A549 (cell line): ENCODE measurements around the gene MRPL11. TPM values are rescaled to one million over a fixed set of nuclear protein-coding genes. Genes with fewer than 3 reads are reported as not detected.

Experiments
- ATAC-seq, 2 experiments: fragments of 200-7000 bp in 1 of 2; fragments of >200 bp in 1 of 2; cut with Nextera tagmentation in 1 of 2; cut with Tn5 transposase in 1 of 2; 3 replicates each; pipeline versions ENCODE4 v1.8.0 to v1.9.1; 2018 to 2020; ENCODE audit warnings: mild to moderate bottlenecking in 1 of 2, moderate library complexity in 1 of 2
- CTCF ChIA-PET: fragments of 300-600 bp; sonication (Branson Sonifier 250); formaldehyde crosslinking; extraction: SDS; loops from one replicate; lab custom pipeline; 2021; ENCODE audit warnings: antibody characterized with exemption, inconsistent platforms; lab: Yijun Ruan, JAX
- POLR2A ChIA-PET: fragments of 350-600 bp; formaldehyde crosslinking; extraction: SDS; loops from one replicate; lab custom pipeline; 2021; ENCODE audit warnings: antibody characterized with exemption, inconsistent platforms; lab: Yijun Ruan, JAX
- DNase-seq, 2 experiments: peaks; one replicate each; pipeline versions ENCODE4 v3.0.0 to v3.0.0-alpha.2; 2011 to 2016; ENCODE audit warnings: low read depth in 1 of 2, low spot score in 1 of 2
- FAIRE-seq: peaks from 2 replicates; lab custom pipeline; 2011; peaks lifted over from hg19 to GRCh38; lab: Jason Lieb, UNC
- H3K27ac ChIP-seq, 2 experiments: fragments of >200 bp; sonication (Bioruptor Twin); formaldehyde crosslinking; 3 replicates each; pipeline ENCODE4 v1.5.1; 2016 to 2017
- H3K4me1 ChIP-seq: fragments of >200 bp; sonication (Bioruptor Twin); formaldehyde crosslinking; 3 replicates; pipeline ENCODE4 v1.6.1; 2016
- H3K4me2 ChIP-seq: fragments of >200 bp; sonication (Bioruptor Twin); formaldehyde crosslinking; 3 replicates; pipeline ENCODE4 v1.6.1; 2016
- H3K4me3 ChIP-seq: fragments of >200 bp; sonication (Bioruptor Twin); formaldehyde crosslinking; 3 replicates; pipeline ENCODE4 v1.5.1; 2016
- H3K9me3 ChIP-seq: fragments of >200 bp; sonication (Bioruptor Twin); formaldehyde crosslinking; 3 replicates; pipeline ENCODE4 v1.6.1; 2016
- ATOH8 ChIP-seq: fragments of 250-450 bp; sonication (Bioruptor Pico); IDR thresholded peaks from 2 replicates; pipeline ENCODE4 v1.5.0; 2020; ENCODE audit warnings: low read depth, mild to moderate bottlenecking, moderate library complexity
- CEBPB ChIP-seq, 2 experiments: fragments of >200 bp in 1 of 2; sonication (Bioruptor Twin) in 1 of 2; formaldehyde crosslinking in 1 of 2; IDR thresholded peaks; 2 replicates each; pipeline ENCODE4 v1.6.1; 2012 to 2016
- CHD4 ChIP-seq: fragments of 200-600 bp; sonication (generic); IDR thresholded peaks from 2 replicates; pipeline ENCODE4 v1.6.1; 2016; ENCODE audit warnings: antibody characterized with exemption, mild to moderate bottlenecking, borderline replicate concordance
- EHF ChIP-seq: fragments of 250-450 bp; sonication (Bioruptor Pico); IDR thresholded peaks from 2 replicates; pipeline ENCODE4 v1.5.0; 2020; ENCODE audit warnings: mild to moderate bottlenecking
- EHMT2 ChIP-seq: fragments of 200-600 bp; sonication (generic); IDR thresholded peaks from 2 replicates; pipeline ENCODE4 v1.6.1; 2016; ENCODE audit warnings: antibody characterized with exemption, low read depth, mild to moderate bottlenecking, moderate library complexity
- ESRRA ChIP-seq: fragments of 150-350 bp; IDR thresholded peaks from 2 replicates; pipeline ENCODE4 v1.6.1; 2014; ENCODE audit warnings: mild to moderate bottlenecking, low read length, borderline replicate concordance
- FOXS1 ChIP-seq: fragments of 250-450 bp; sonication (Bioruptor Pico); IDR thresholded peaks from 2 replicates; pipeline ENCODE4 v1.5.0; 2020; ENCODE audit warnings: mild to moderate bottlenecking, moderate library complexity
- HDAC2 ChIP-seq: fragments of 200-600 bp; sonication (generic); IDR thresholded peaks from 2 replicates; pipeline ENCODE4 v1.6.1; 2016
- HOXA7 ChIP-seq: fragments of 250-450 bp; sonication (Bioruptor Pico); IDR thresholded peaks from 2 replicates; pipeline ENCODE4 v1.5.0; 2020; ENCODE audit warnings: mild to moderate bottlenecking, moderate library complexity
- HOXB13 ChIP-seq: fragments of 250-450 bp; sonication (Bioruptor Pico); IDR thresholded peaks from 2 replicates; pipeline ENCODE4 v1.5.0; 2020; ENCODE audit warnings: low read depth, mild to moderate bottlenecking, moderate library complexity
- HOXB5 ChIP-seq: fragments of 250-450 bp; sonication (Bioruptor Pico); IDR thresholded peaks from 2 replicates; pipeline ENCODE4 v1.5.0; 2020; ENCODE audit warnings: mild to moderate bottlenecking, moderate library complexity
- PHF8 ChIP-seq: fragments of 200-600 bp; sonication (generic); IDR thresholded peaks from 2 replicates; pipeline ENCODE4 v1.6.1; 2016; ENCODE audit warnings: low read depth, mild to moderate bottlenecking, antibody characterized with exemption, moderate library complexity, borderline replicate concordance
- POLR2AphosphoS2 ChIP-seq: conservative IDR thresholded peaks from 2 replicates; pipeline ENCODE4 v1.6.1; 2012; ENCODE audit warnings: low read length, improper control_type of control experiment, inconsistent platforms
- RNF2 ChIP-seq: fragments of 200-600 bp; sonication (generic); IDR thresholded peaks from 2 replicates; pipeline ENCODE4 v1.6.1; 2016; ENCODE audit warnings: low read depth, mild to moderate bottlenecking, antibody characterized with exemption, moderate library complexity, borderline replicate concordance
- SMC3 ChIP-seq: fragments of >200 bp; sonication (Bioruptor Twin); formaldehyde crosslinking; IDR thresholded peaks from 3 replicates; pipeline ENCODE4 v1.6.1; 2018; ENCODE audit warnings: inconsistent platforms
- TFCP2L1 ChIP-seq: fragments of 250-450 bp; sonication (Bioruptor Pico); IDR thresholded peaks from 2 replicates; pipeline ENCODE4 v1.5.0; 2021; ENCODE audit warnings: mild to moderate bottlenecking
- TP53 ChIP-seq: fragments of 250-450 bp; sonication (Bioruptor Pico); IDR thresholded peaks from 2 replicates; pipeline ENCODE4 v1.5.0; 2021; ENCODE audit warnings: mild to moderate bottlenecking, moderate library complexity
- ZC3H11A ChIP-seq: fragments of 450-650 bp; IDR thresholded peaks from 2 replicates; pipeline ENCODE4 v1.6.1; 2014; ENCODE audit warnings: antibody characterized with exemption, mild to moderate bottlenecking
- ZSCAN20 ChIP-seq: fragments of 250-450 bp; sonication (Bioruptor Pico); IDR thresholded peaks from 2 replicates; pipeline ENCODE4 v1.8.0; 2022; ENCODE audit warnings: mild to moderate bottlenecking, moderate library complexity
- WGBS: methylation state at CpG from one replicate; pipeline ENCODE4 v1.1.6; 2017; ENCODE audit errors: missing lambda C conversion rate; 5-methylcytosine and 5-hydroxymethylcytosine counted together
- polyA plus RNA-seq, 4 experiments: library from polyadenylated mRNA; depleted of rRNA in 3 of 4; stranded (reverse); fragments of >200 nt; fragmentation: RNase III in 1 of 4; extraction: RNeasy Plus Mini Kit Qiagen cat#74134 plus additional on column Dnase treatment in 1 of 4; gene quantifications; 2 replicates in 3 of 4; 3 replicates in 1 of 4; pipeline ENCODE4 v1.2.3, GENCODE V29; 2011 to 2017
- TF ChIP-seq, protein P1 (sequence below): fragments of >200 bp; sonication (Bioruptor Twin); formaldehyde crosslinking; IDR thresholded peaks from 3 replicates; pipeline ENCODE4 v1.6.1; 2016
- TF ChIP-seq, protein P2 (sequence below): fragments of 450-650 bp; IDR thresholded peaks from 2 replicates; pipeline ENCODE4 v1.6.1; 2014; ENCODE audit warnings: antibody characterized with exemption
- TF ChIP-seq, protein P3 (sequence below): fragments of 150-350 bp; IDR thresholded peaks from 2 replicates; pipeline ENCODE4 v1.6.1; 2014; ENCODE audit warnings: low read depth, mild to moderate bottlenecking, low read length

The MRPL11 gene
- polyA plus RNA-seq, 2 of the 4 experiments (the other 2 are of a cell fraction), result 62.9 to 73.8 TPM

DNA sequence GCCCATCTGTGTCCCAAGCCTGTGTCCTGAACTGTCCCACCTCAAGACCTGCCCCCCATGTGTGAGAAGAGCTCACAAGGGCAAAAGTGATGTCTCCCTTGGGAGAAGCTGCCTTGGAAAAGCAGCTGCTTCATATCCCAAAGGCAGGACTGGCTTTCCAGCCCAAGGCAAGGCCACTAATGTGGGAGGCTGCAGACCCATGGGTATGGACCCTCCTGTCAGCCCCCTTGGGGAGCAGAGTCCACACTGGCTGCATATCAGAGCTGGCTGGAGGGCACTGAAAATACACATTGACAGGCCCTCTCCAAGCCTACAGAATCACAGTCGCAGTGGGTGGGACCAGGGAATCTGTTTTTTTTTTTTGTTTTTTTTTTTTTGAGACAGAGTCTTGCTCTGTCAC lies 30.8 kb upstream of the MRPL11 start:
- CTCF ChIA-PET, result interaction anchor here (0.5 to 4.8 kb wide), 9 partner anchors 10 to 846 kb away, joined by 3 to 37 read pairs (median 4); partner anchors contain the start of gene DPP3
- Histone ChIP-seq H3K27ac (no peak overlapping the region), H3K4me1 (peaks cover 10% of the 10 kb centered on the region), H3K4me2 (no peak overlapping the region), H3K9me3 (no peaks in the 10 kb centered on the region), H3K4me3 (no peak overlapping the region)
- POLR2A ChIA-PET, result interaction anchor here (1.5 kb wide), 1 partner anchor 11 kb away, joined by 11 read pairs; the partner anchor contains the start of gene DPP3
- 94% methylated on average over 1 of the region's 1 CpG for WGBS
- ATAC-seq, result no peak
- no peak for TF ChIP-seq HDAC2
- no peak for TF ChIP-seq FOXS1 (CRISPR knock-in tag)
- TF ChIP-seq, protein P1, sequence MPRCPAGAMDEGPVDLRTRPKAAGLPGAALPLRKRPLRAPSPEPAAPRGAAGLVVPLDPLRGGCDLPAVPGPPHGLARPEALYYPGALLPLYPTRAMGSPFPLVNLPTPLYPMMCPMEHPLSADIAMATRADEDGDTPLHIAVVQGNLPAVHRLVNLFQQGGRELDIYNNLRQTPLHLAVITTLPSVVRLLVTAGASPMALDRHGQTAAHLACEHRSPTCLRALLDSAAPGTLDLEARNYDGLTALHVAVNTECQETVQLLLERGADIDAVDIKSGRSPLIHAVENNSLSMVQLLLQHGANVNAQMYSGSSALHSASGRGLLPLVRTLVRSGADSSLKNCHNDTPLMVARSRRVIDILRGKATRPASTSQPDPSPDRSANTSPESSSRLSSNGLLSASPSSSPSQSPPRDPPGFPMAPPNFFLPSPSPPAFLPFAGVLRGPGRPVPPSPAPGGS, result no peak
- no peak for TF ChIP-seq EHF (CRISPR knock-in tag)
- TF ChIP-seq, protein P2, sequence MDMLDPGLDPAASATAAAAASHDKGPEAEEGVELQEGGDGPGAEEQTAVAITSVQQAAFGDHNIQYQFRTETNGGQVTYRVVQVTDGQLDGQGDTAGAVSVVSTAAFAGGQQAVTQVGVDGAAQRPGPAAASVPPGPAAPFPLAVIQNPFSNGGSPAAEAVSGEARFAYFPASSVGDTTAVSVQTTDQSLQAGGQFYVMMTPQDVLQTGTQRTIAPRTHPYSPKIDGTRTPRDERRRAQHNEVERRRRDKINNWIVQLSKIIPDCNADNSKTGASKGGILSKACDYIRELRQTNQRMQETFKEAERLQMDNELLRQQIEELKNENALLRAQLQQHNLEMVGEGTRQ, result no peak
- no peak for FAIRE-seq
- DNase-seq, result no peak

GRCh38 chr11:66468691-66469090 lies 30.0 kb upstream of the MRPL11 start:
- DNase-seq, result no peak
- ChIA-PET POLR2A (interaction anchor here (1.5 kb wide), 1 partner anchor 11 kb away, joined by 11 read pairs; the partner anchor contains the start of gene DPP3), CTCF (interaction anchor here (0.5 to 4.8 kb wide), 9 partner anchors 11 to 847 kb away, joined by 3 to 37 read pairs (median 4); partner anchors contain the start of genes DPP3 and MRPL11)
- ATAC-seq, result no peak
- no peak overlapping the region for H3K27ac ChIP-seq
- FAIRE-seq, result no peak
- peaks cover 10% of the 10 kb centered on the region for H3K4me1 ChIP-seq
- no peak overlapping the region for H3K4me2 ChIP-seq
- H3K9me3 ChIP-seq, result no peaks in the 10 kb centered on the region
- TF ChIP-seq ZC3H11A, result no peak
- TF ChIP-seq EHMT2, result no peak
- no peak for TF ChIP-seq ZSCAN20 (CRISPR knock-in tag)
- TF ChIP-seq TP53, result no peak
- no peak for TF ChIP-seq HDAC2
- no peak for TF ChIP-seq ESRRA
- no peak for TF ChIP-seq ATOH8 (CRISPR knock-in tag)
- TF ChIP-seq CEBPB (IDR thresholded peaks at IDR 0.05), result no peak
- no peak for TF ChIP-seq HOXA7 (CRISPR knock-in tag)
- no peak for TF ChIP-seq RNF2
- no peak for TF ChIP-seq TFCP2L1
- TF ChIP-seq, protein P3, sequence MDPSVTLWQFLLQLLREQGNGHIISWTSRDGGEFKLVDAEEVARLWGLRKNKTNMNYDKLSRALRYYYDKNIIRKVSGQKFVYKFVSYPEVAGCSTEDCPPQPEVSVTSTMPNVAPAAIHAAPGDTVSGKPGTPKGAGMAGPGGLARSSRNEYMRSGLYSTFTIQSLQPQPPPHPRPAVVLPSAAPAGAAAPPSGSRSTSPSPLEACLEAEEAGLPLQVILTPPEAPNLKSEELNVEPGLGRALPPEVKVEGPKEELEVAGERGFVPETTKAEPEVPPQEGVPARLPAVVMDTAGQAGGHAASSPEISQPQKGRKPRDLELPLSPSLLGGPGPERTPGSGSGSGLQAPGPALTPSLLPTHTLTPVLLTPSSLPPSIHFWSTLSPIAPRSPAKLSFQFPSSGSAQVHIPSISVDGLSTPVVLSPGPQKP, result no peak
- no peak for TF ChIP-seq POLR2AphosphoS2
- no peak for TF ChIP-seq SMC3
- no peak for TF ChIP-seq CHD4
- no peak for TF ChIP-seq HOXB13 (CRISPR knock-in tag)
- no peak for TF ChIP-seq PHF8
- no peak for TF ChIP-seq HOXB5
- TF ChIP-seq, all 56 proteins: peak for 0
- WGBS, result 91% methylated on average over 6 of the region's 6 CpGs
- no peak overlapping the region for H3K4me3 ChIP-seq
